NCI-H187 treated with DMSO at 0.1 percent for 48 hours (cell line): ENCODE data around the gene CSF3R.
"Not testable (repeated sequence)": the region's sequence is repeated elsewhere in the genome, so short reads cannot be mapped to it uniquely, and the experiment has no call there.

ENCODE experiments used
- DNase-seq: peaks from one replicate; lab custom pipeline; 2025; lab: John Stamatoyannopoulos, UW

CSF3R gene

GRCh38 chr1:36513676-36514473 is 31.2 kb upstream of the CSF3R start:
- DNase-seq, result no peak

- no peak for DNase-seq
These were observed 30.1 kb upstream of the CSF3R start for GRCh38 chr1:36512842-36513241.

- no peak for DNase-seq
These were observed 29.4 kb upstream of the CSF3R start for GRCh38 chr1:36511804-36512798.

GRCh38 chr1:36511220-36511619 is 28.5 kb upstream of the CSF3R start:
- not testable (repeated sequence) for DNase-seq

GRCh38 chr1:36510418-36510817 is 27.7 kb upstream of the CSF3R start:
- DNase-seq, result no peak

- DNase-seq, result no peak
These were observed 25.5 kb upstream of the CSF3R start for GRCh38 chr1:36508257-36508656.

GRCh38 chr1:36506276-36506920 is 23.7 kb upstream of the CSF3R start:
- DNase-seq, result no peak

GRCh38 chr1:36503733-36504132 is 21.0 kb upstream of the CSF3R start:
- no peak for DNase-seq

- no peak for DNase-seq
These were observed 20.4 kb upstream of the CSF3R start for GRCh38 chr1:36503159-36503558.

GRCh38 chr1:36502616-36503015 is 19.9 kb upstream of the CSF3R start:
- DNase-seq, result no peak

- DNase-seq, result not testable (repeated sequence)
These were observed 19.2 kb upstream of the CSF3R start for GRCh38 chr1:36501911-36502310.

- no peak for DNase-seq
These were observed 14.5 kb upstream of the CSF3R start for GRCh38 chr1:36497207-36497606.

GRCh38 chr1:36494971-36495370 is 12.3 kb upstream of the CSF3R start:
- DNase-seq, result no peak

GRCh38 chr1:36493524-36493923 is 10.8 kb upstream of the CSF3R start:
- DNase-seq, result no peak

- DNase-seq, result no peak
These were observed 9.8 kb upstream of the CSF3R start for GRCh38 chr1:36492491-36492890.

- DNase-seq, result not testable (repeated sequence)
These were observed 6.7 kb upstream of the CSF3R start for GRCh38 chr1:36489258-36490051.

GRCh38 chr1:36487906-36488305 is 5.2 kb upstream of the CSF3R start:
- no peak for DNase-seq

GRCh38 chr1:36487336-36487725 is 4.6 kb upstream of the CSF3R start:
- DNase-seq, result not testable (repeated sequence)

GRCh38 chr1:36486439-36487335 is 4.0 kb upstream of the CSF3R start:
- no peak for DNase-seq

- no peak for DNase-seq
These were observed 3.4 kb upstream of the CSF3R start for GRCh38 chr1:36486093-36486438.

- DNase-seq, result no peak
These were observed 1.4 kb upstream of the CSF3R start for GRCh38 chr1:36484099-36484498.
